Measurements from ENCODE around the gene CD40. TPM values are rescaled to one million over a fixed set of nuclear protein-coding genes. Genes with fewer than 3 reads are reported as not detected.

The CD40 gene
- total and polyA plus RNA-seq, 10 of the 15 experiments (the other 5 are each of a cell fraction or from before 2014, with no cell fraction given) = 40.8 to 193 (median 89.5) TPM

- in situ Hi-C loops (cut with MboI) (no loop called here), intact Hi-C loops (cut with micrococcal nuclease; ENCODE audit: unreplicated experiment) (no loop called here)
- Histone ChIP-seq H3K4me3 (no peak overlapping the region), H3K9ac (ENCODE audit: control insufficient read depth, insufficient read depth, low read length) (no peak overlapping the region), H3K36me3 (ENCODE audit: control insufficient read depth in 2 of 2, insufficient read depth in 2 of 2, low read length in 1 of 2) (no peaks in the 10 kb centered on the region), H3K79me2 (ENCODE audit: control insufficient read depth, insufficient read depth, low read length) (no peaks in the 10 kb centered on the region), H3K4me1 (ENCODE audit: control insufficient read depth, insufficient read depth, low read length) (no peaks in the 10 kb centered on the region), H2AFZ (ENCODE audit: control insufficient read depth, low read depth, low read length) (no peak overlapping the region), H3K27ac (ENCODE audit: control insufficient read depth, insufficient read depth) (no peak overlapping the region), H3K4me2 (ENCODE audit: control insufficient read depth, insufficient read depth) (no peak overlapping the region), H4K20me1 (ENCODE audit: control insufficient read depth, insufficient read depth) (no peaks in the 10 kb centered on the region; the same call in 1 of the 2 replicates), H3K27me3 (replicated peaks in 1 of 2; ENCODE audit: control insufficient read depth in 2 of 2, insufficient read depth in 2 of 2, low read length in 1 of 2) (peaks cover 5 to 14% of the 10 kb centered on the region in 2 experiments; a peak in 3 of 4 replicates), H3K9me3 (replicated peaks; ENCODE audit: control insufficient read depth, insufficient read depth, low read length) (no peaks in the 10 kb centered on the region)
- no peak for ATAC-seq
- ChIA-PET SMC1A (ENCODE audit: uncharacterized antibody, unreplicated experiment) (interaction anchor here (0.7 kb wide), 1 partner anchor 52 kb away, joined by 3 read pairs; no protein-coding TSS in a partner anchor), CTCF (interaction anchor here (0.6 to 2.2 kb wide), 13 partner anchors 10 to 186 kb away, joined by 3 to 9 read pairs (median 4); no protein-coding TSS in a partner anchor), POLR2A (interaction anchor here (0.7 kb wide), 1 partner anchor 17 kb away, joined by 3 read pairs; no protein-coding TSS in a partner anchor), RAD21 (ENCODE audit: unreplicated experiment) (interaction anchor here (1.2 to 1.3 kb wide), 2 partner anchors 65 to 150 kb away, joined by 3 to 4 read pairs; no protein-coding TSS in a partner anchor)
- no peak for DNase-seq (ENCODE audit: low read depth, low spot score)
- FAIRE-seq = no peak
- no peak for TF ChIP-seq MTA3 (IDR thresholded peaks at IDR 0.05; ENCODE audit: borderline replicate concordance, low read length)
- TF ChIP-seq NFYA (IDR thresholded peaks at IDR 0.05; ENCODE audit: borderline replicate concordance, low read depth, low read length) = no peak
- TF ChIP-seq GATAD2B (conservative IDR thresholded peaks at IDR 0.05; ENCODE audit: low read depth) = no peak
- TF ChIP-seq HCFC1 (IDR thresholded peaks at IDR 0.05; ENCODE audit: low read length) = no peak
- TF ChIP-seq, protein P1, sequence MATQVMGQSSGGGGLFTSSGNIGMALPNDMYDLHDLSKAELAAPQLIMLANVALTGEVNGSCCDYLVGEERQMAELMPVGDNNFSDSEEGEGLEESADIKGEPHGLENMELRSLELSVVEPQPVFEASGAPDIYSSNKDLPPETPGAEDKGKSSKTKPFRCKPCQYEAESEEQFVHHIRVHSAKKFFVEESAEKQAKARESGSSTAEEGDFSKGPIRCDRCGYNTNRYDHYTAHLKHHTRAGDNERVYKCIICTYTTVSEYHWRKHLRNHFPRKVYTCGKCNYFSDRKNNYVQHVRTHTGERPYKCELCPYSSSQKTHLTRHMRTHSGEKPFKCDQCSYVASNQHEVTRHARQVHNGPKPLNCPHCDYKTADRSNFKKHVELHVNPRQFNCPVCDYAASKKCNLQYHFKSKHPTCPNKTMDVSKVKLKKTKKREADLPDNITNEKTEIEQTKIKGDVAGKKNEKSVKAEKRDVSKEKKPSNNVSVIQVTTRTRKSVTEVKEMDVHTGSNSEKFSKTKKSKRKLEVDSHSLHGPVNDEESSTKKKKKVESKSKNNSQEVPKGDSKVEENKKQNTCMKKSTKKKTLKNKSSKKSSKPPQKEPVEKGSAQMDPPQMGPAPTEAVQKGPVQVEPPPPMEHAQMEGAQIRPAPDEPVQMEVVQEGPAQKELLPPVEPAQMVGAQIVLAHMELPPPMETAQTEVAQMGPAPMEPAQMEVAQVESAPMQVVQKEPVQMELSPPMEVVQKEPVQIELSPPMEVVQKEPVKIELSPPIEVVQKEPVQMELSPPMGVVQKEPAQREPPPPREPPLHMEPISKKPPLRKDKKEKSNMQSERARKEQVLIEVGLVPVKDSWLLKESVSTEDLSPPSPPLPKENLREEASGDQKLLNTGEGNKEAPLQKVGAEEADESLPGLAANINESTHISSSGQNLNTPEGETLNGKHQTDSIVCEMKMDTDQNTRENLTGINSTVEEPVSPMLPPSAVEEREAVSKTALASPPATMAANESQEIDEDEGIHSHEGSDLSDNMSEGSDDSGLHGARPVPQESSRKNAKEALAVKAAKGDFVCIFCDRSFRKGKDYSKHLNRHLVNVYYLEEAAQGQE (IDR thresholded peaks at IDR 0.05; ENCODE audit: low read depth, low read length) = no peak
- no peak for TF ChIP-seq CREM (IDR thresholded peaks at IDR 0.05; ENCODE audit: low read depth)
- TF ChIP-seq ZNF207 (IDR thresholded peaks at IDR 0.05; ENCODE audit: borderline replicate concordance) = no peak
- TF ChIP-seq POLR2AphosphoS5 (IDR thresholded peaks at IDR 0.05; ENCODE audit: low read length) = no peak
- TF ChIP-seq, protein P2, sequence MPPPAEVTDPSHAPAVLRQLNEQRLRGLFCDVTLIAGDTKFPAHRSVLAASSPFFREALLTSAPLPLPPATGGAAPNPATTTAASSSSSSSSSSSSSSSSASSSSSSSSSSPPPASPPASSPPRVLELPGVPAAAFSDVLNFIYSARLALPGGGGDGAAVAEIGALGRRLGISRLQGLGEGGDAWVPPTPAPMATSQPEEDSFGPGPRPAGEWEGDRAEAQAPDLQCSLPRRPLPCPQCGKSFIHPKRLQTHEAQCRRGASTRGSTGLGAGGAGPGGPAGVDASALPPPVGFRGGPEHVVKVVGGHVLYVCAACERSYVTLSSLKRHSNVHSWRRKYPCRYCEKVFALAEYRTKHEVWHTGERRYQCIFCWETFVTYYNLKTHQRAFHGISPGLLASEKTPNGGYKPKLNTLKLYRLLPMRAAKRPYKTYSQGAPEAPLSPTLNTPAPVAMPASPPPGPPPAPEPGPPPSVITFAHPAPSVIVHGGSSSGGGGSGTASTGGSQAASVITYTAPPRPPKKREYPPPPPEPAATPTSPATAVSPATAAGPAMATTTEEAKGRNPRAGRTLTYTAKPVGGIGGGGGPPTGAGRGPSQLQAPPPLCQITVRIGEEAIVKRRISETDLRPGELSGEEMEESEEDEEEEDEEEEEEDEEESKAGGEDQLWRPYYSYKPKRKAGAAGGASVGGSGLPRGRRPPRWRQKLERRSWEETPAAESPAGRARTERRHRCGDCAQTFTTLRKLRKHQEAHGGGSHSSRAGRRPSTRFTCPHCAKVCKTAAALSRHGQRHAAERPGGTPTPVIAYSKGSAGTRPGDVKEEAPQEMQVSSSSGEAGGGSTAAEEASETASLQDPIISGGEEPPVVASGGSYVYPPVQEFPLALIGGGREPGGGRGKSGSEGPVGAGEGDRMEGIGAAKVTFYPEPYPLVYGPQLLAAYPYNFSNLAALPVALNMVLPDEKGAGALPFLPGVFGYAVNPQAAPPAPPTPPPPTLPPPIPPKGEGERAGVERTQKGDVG (CRISPR knock-in tag; IDR thresholded peaks at IDR 0.05) = no peak
- no peak for TF ChIP-seq ZNF687 (IDR thresholded peaks at IDR 0.05)
- TF ChIP-seq MXI1 (IDR thresholded peaks at IDR 0.05; ENCODE audit: low read depth, low read length) = no peak
- no peak for TF ChIP-seq MEF2A (IDR thresholded peaks at IDR 0.05; ENCODE audit: insufficient read depth, low read depth, low read length)
- TF ChIP-seq NR2C1 (IDR thresholded peaks at IDR 0.05) = no peak
- BruUV-seq (replicated peaks) = no TSS peak
- 27% methylated on average over 6 of the region's 6 CpGs for WGBS (ENCODE audit: insufficient coverage, insufficient replicate concordance, low lambda C conversion rate, missing lambda C conversion rate)
Observed at GRCh38 chr20:46172455-46172854, 54.3 kb downstream of the CD40 start.

Measured in GM12878 (cell line).